OCI-LY1 (cell line): Measurements from ENCODE around the gene TRABD2B.

ENCODE experiments used
- CTCF ChIP-seq: fragments of 200-600 bp; sonication (generic), shearing (Covaris generic); IDR thresholded peaks from 2 replicates; pipeline ENCODE4 v1.5.1; 2017; ENCODE audit warnings: mild to moderate bottlenecking, antibody characterized with exemption, low read length, moderate library complexity, mixed read lengths
- EZH2 ChIP-seq: fragments of 200-600 bp; sonication (generic), shearing (Covaris generic); IDR thresholded peaks from 2 replicates; pipeline ENCODE4 v1.8.0; 2017; ENCODE audit warnings: borderline replicate concordance, mixed run types, mild to moderate bottlenecking, antibody characterized with exemption, low read length, moderate library complexity, mixed read lengths

DNA sequence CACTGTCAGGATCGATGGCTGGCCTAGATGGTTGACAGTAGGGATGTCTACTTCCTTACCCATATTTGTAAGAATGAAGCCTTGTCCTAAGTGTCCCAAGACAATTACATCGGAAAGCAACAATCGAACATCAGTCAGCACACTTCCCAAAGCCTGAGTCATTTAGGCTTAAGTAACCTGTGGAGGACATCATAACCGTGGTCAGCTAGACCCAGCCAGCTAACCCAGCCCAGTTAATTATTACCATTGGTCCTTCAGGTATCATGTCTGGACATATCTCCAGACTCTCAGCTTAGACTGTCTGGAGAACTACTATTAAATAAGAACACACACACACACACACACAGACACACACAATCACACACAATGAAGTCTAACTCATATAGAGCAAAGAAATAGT lies 264.7 kb downstream of the TRABD2B start:
- TF ChIP-seq CTCF (no peak), EZH2 (no peak)
